MM.1S (cell line): ENCODE results near the gene SEPSECS.

Experiments used
- EZH2 ChIP-seq: fragments of 300-600 bp; sonication (generic); optimal IDR thresholded peaks from 2 replicates; pipeline ENCODE3; 2017; ENCODE audit warnings: low read depth, mild to moderate bottlenecking, antibody characterized with exemption, low read length, mixed read lengths
- EZH2phosphoT487 ChIP-seq: fragments of 300-600 bp; sonication (generic); IDR thresholded peaks from 2 replicates; pipeline ENCODE4 v1.6.1; 2018; ENCODE audit warnings: antibody characterized with exemption, low read length
- TF ChIP-seq, protein P1 (sequence below): fragments of 300-600 bp; sonication (generic); IDR thresholded peaks from 2 replicates; pipeline ENCODE4 v1.5.1; 2016; ENCODE audit warnings: antibody characterized with exemption, low read length, mixed read lengths

DNA sequence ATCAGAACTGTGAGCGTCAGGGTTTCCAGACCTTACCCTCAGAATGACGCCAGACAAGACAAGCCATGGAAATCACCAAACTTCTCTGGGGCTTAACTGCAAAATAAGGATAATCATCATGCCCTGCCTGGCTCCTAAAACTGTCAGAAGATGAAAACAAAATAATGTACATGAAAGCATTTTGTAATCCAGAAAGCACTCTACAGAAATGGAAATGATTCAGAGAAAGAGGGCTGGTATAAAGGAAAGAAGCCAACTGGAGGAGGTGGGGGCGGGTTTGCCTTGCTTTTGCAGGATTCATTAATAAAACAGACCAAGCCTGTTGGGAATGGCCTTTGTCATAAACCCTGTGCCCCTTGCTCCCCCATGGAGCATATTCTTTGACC, 47.3 kb downstream of the SEPSECS start:
- TF ChIP-seq, protein P1, sequence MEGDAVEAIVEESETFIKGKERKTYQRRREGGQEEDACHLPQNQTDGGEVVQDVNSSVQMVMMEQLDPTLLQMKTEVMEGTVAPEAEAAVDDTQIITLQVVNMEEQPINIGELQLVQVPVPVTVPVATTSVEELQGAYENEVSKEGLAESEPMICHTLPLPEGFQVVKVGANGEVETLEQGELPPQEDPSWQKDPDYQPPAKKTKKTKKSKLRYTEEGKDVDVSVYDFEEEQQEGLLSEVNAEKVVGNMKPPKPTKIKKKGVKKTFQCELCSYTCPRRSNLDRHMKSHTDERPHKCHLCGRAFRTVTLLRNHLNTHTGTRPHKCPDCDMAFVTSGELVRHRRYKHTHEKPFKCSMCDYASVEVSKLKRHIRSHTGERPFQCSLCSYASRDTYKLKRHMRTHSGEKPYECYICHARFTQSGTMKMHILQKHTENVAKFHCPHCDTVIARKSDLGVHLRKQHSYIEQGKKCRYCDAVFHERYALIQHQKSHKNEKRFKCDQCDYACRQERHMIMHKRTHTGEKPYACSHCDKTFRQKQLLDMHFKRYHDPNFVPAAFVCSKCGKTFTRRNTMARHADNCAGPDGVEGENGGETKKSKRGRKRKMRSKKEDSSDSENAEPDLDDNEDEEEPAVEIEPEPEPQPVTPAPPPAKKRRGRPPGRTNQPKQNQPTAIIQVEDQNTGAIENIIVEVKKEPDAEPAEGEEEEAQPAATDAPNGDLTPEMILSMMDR = no peak
- TF ChIP-seq EZH2phosphoT487 (no peak), EZH2 (no peak)
